Ramos (cell line): Measurements from ENCODE around the gene SCD.
"Not testable (repeated sequence)": the region's sequence is repeated elsewhere in the genome, so short reads cannot be mapped to it uniquely, and the experiment has no call there.

Source experiments
- in situ Hi-C: fragments of 300-500 bp; cut with MboI; formaldehyde crosslinking; loops from one replicate; pipeline ENCODE4 v1.14.3; 2022; ENCODE audit warnings: low sequenced_read_pairs; ENCODE audit not compliant: unreplicated experiment

The SCD gene

GRCh38 chr10:100346765-100347567, at the start of gene SCD:
TSS of gene SCD (plus strand) at chr10:100347233. CDS start at chr10:100347505, 272 bp downstream.
- in situ Hi-C loops: no loop called here

GRCh38 chr10:100297242-100297641, 49.8 kb upstream of the SCD start:
- in situ Hi-C loops: no loop called here

GRCh38 chr10:100301123-100301522, 45.9 kb upstream of the SCD start:
- in situ Hi-C loops: not testable (repeated sequence)

GRCh38 chr10:100303724-100304319, 43.2 kb upstream of the SCD start:
- in situ Hi-C loops: no loop called here

- in situ Hi-C loops: no loop called here
Observed at GRCh38 chr10:100304414-100304813, 42.6 kb upstream of the SCD start.

GRCh38 chr10:100306861-100307260, 40.2 kb upstream of the SCD start:
- in situ Hi-C loops: no loop called here

- in situ Hi-C loops: no loop called here
Observed at GRCh38 chr10:100307684-100308083, 39.3 kb upstream of the SCD start.

- in situ Hi-C loops: no loop called here
Observed at GRCh38 chr10:100311298-100311697, 35.7 kb upstream of the SCD start.

GRCh38 chr10:100315615-100316014, 31.4 kb upstream of the SCD start:
- in situ Hi-C loops: no loop called here

GRCh38 chr10:100318207-100318606, 28.8 kb upstream of the SCD start:
- in situ Hi-C loops: no loop called here

GRCh38 chr10:100319707-100320402, 27.2 kb upstream of the SCD start:
- in situ Hi-C loops: no loop called here

GRCh38 chr10:100325158-100325557, 21.9 kb upstream of the SCD start:
- in situ Hi-C loops: no loop called here

GRCh38 chr10:100327007-100327717, 19.9 kb upstream of the SCD start:
- in situ Hi-C loops: no loop called here

GRCh38 chr10:100327718-100328009, 19.4 kb upstream of the SCD start:
- in situ Hi-C loops: no loop called here

GRCh38 chr10:100328198-100328597, 18.8 kb upstream of the SCD start:
- in situ Hi-C loops: no loop called here

GRCh38 chr10:100330079-100330478, 17.0 kb upstream of the SCD start, which contains the start of gene PKD2L1:
TSS of gene PKD2L1 (minus strand) at chr10:100330228. CDS start at chr10:100330103, 125 bp downstream.
- in situ Hi-C loops: loop anchor here (10.0 kb wide), 1 partner anchor 185 kb away; the partner anchor contains the start of gene SEC31B

- in situ Hi-C loops: loop anchor here (10.0 kb wide), 1 partner anchor 182 kb away; the partner anchor contains the start of gene SEC31B
Observed at GRCh38 chr10:100333106-100333505, 13.9 kb upstream of the SCD start.

GRCh38 chr10:100333661-100334440, 13.2 kb upstream of the SCD start:
- in situ Hi-C loops: loop anchor here (10.0 kb wide), 1 partner anchor 181 kb away; the partner anchor contains the start of gene SEC31B

GRCh38 chr10:100334762-100335161, 12.3 kb upstream of the SCD start:
- in situ Hi-C loops: loop anchor here (5.0 to 10.0 kb wide), 2 partner anchors 98 to 180 kb away; partner anchors contain the start of gene SEC31B
